ENCODE results near the gene TPRG1.

The TPRG1 gene

GRCh38 chr3:189282741-189283140 is 111.0 kb downstream of the TPRG1 start:
- no peak for ATAC-seq

GRCh38 chr3:189286188-189286587 is 114.4 kb downstream of the TPRG1 start:
- ATAC-seq (no peak), DNase-seq (no peak)

More at GRCh38 chr3:189282741-189283140, 111.0 kb downstream of the TPRG1 start:
- no peak for DNase-seq

- ATAC-seq (no peak), DNase-seq (no peak)
These were observed 115.1 kb downstream of the TPRG1 start for GRCh38 chr3:189286916-189287315.

GRCh38 chr3:189288348-189289235 is 116.8 kb downstream of the TPRG1 start:
- ATAC-seq = peak; percentile 83

GRCh38 chr3:189289251-189289650 is 117.5 kb downstream of the TPRG1 start:
- ATAC-seq (peak; percentile 38), DNase-seq (no peak)

More at GRCh38 chr3:189288348-189289235, 116.8 kb downstream of the TPRG1 start:
- DNase-seq = no peak

- ATAC-seq = no peak
- DNase-seq = no peak
These were observed 121.1 kb downstream of the TPRG1 start for GRCh38 chr3:189292667-189293484.

- ATAC-seq (no peak), DNase-seq (no peak)
These were observed 122.9 kb downstream of the TPRG1 start for GRCh38 chr3:189294649-189295048.

- ATAC-seq = no peak
These were observed 123.3 kb downstream of the TPRG1 start for GRCh38 chr3:189295089-189295488.

GRCh38 chr3:189297932-189298331 is 126.2 kb downstream of the TPRG1 start:
- DNase-seq = no peak
- no peak for ATAC-seq

More at GRCh38 chr3:189295089-189295488, 123.3 kb downstream of the TPRG1 start:
- DNase-seq = no peak

- ATAC-seq = peak; percentile 94
- no peak for DNase-seq
These were observed 127.0 kb downstream of the TPRG1 start for GRCh38 chr3:189298469-189299375.

- no peak for DNase-seq
- no peak for ATAC-seq
These were observed 128.6 kb downstream of the TPRG1 start for GRCh38 chr3:189300345-189300744.

- no peak for DNase-seq
- ATAC-seq = no peak
These were observed 129.7 kb downstream of the TPRG1 start for GRCh38 chr3:189301479-189301878.

- DNase-seq (no peak), ATAC-seq (no peak)
These were observed 131.8 kb downstream of the TPRG1 start for GRCh38 chr3:189303584-189303983.

GRCh38 chr3:189304465-189305351 is 132.9 kb downstream of the TPRG1 start:
- ATAC-seq (no peak), DNase-seq (no peak)

GRCh38 chr3:189305412-189305811 is 133.6 kb downstream of the TPRG1 start:
- DNase-seq = no peak
- ATAC-seq = peak; percentile 76

- peak; percentile 62 for ATAC-seq
- no peak for DNase-seq
These were observed 136.2 kb downstream of the TPRG1 start for GRCh38 chr3:189307963-189308362.

GRCh38 chr3:189308608-189309007 is 136.8 kb downstream of the TPRG1 start:
- DNase-seq = no peak
- no peak for ATAC-seq

GRCh38 chr3:189309400-189309975 is 137.7 kb downstream of the TPRG1 start:
- DNase-seq (no peak), ATAC-seq (no peak)

GRCh38 chr3:189311521-189311920 is 139.8 kb downstream of the TPRG1 start:
- ATAC-seq (no peak), DNase-seq (no peak)

GRCh38 chr3:189312866-189313265 is 141.1 kb downstream of the TPRG1 start:
- DNase-seq (no peak), ATAC-seq (no peak)
